Measurements from ENCODE around the gene CUL4B.
A peak's percentile ranks its signal among the peaks of the same experiment; 100 is the strongest.
"Not testable (repeated sequence)": the region's sequence is repeated elsewhere in the genome, so short reads cannot be mapped to it uniquely, and the experiment has no call there.

DNA sequence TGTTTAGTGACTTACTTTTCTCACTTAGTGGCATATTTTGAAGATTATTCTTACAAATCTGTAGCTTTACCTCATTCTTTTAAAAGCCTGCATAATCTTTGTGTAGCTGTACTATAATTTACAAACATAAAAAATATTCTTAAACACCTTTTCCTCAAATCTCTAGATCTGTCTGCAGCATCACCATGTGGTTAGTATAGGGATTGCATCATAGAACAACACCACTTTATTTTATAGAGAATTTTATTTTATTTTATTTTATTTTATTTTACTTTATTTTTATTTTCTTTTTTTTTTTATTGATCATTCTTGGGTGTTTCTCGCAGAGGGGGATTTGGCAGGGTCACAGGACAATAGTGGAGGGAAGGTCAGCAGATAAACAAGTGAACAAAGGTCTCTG lies 85.3 kb downstream of the CUL4B start:
- TF ChIP-seq, protein P1, sequence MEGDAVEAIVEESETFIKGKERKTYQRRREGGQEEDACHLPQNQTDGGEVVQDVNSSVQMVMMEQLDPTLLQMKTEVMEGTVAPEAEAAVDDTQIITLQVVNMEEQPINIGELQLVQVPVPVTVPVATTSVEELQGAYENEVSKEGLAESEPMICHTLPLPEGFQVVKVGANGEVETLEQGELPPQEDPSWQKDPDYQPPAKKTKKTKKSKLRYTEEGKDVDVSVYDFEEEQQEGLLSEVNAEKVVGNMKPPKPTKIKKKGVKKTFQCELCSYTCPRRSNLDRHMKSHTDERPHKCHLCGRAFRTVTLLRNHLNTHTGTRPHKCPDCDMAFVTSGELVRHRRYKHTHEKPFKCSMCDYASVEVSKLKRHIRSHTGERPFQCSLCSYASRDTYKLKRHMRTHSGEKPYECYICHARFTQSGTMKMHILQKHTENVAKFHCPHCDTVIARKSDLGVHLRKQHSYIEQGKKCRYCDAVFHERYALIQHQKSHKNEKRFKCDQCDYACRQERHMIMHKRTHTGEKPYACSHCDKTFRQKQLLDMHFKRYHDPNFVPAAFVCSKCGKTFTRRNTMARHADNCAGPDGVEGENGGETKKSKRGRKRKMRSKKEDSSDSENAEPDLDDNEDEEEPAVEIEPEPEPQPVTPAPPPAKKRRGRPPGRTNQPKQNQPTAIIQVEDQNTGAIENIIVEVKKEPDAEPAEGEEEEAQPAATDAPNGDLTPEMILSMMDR (IDR thresholded peaks at IDR 0.05) = peak; percentile 32 to 58 (median 42)
- not testable (repeated sequence) for TF ChIP-seq POLR2A (IDR thresholded peaks at IDR 0.05)
